SK-N-SH (cell line): ENCODE results near the gene ZDHHC16. TPM values are rescaled to one million over a fixed set of nuclear protein-coding genes. Genes with fewer than 3 reads are reported as not detected.
"Not testable (repeated sequence)": the region's sequence is repeated elsewhere in the genome, so short reads cannot be mapped to it uniquely, and the experiment has no call there.

Experiments
- CTCF ChIA-PET: fragments of 300-600, 350-600 bp; formaldehyde crosslinking; extraction: SDS; loops from one replicate; lab custom pipeline; 2021; lab: Yijun Ruan, JAX
- POLR2A ChIA-PET: fragments of 350-600 bp; sonication (Branson Sonifier 250); formaldehyde crosslinking; extraction: SDS; loops from one replicate; lab custom pipeline; 2020; ENCODE audit warnings: antibody characterized with exemption, inconsistent platforms; lab: Yijun Ruan, JAX
- DNase-seq: peaks from one replicate; pipeline ENCODE4 v3.0.0; 2012
- H2AFZ ChIP-seq: fragments of 200-600 bp; sonication (generic); 2 replicates; pipeline ENCODE4 v1.8.1; 2016; ENCODE audit warnings: antibody characterized with exemption, mild to moderate bottlenecking, low read depth
- H3F3A ChIP-seq: fragments of 200-600 bp; sonication (generic); replicated peaks from 2 replicates; pipeline ENCODE3; 2016; ENCODE audit warnings: antibody characterized with exemption, mild to moderate bottlenecking; ENCODE audit not compliant: insufficient read depth
- H3K27ac ChIP-seq, 2 experiments: fragments of 200-500 bp in 1 of 2; fragments of 200-600 bp in 1 of 2; sonication (Bioruptor generic) in 1 of 2; sonication (generic), shearing (Covaris generic) in 1 of 2; 2 replicates each; pipeline versions ENCODE4 v1.5.1 to v1.6.1; 2014 to 2016; ENCODE audit warnings: low read depth in 2 of 2, inconsistent platforms in 1 of 2, low read length in 1 of 2, mild to moderate bottlenecking in 1 of 2, mixed read lengths in 1 of 2
- H3K27me3 ChIP-seq: fragments of 200-600 bp; sonication (generic), shearing (Covaris generic); 2 replicates; pipeline ENCODE4 v1.6.1; 2016; ENCODE audit warnings: mixed run types; ENCODE audit not compliant: insufficient read depth
- H3K36me3 ChIP-seq, 2 experiments: fragments of 200-500 bp in 1 of 2; fragments of 200-600 bp in 1 of 2; sonication (Bioruptor generic) in 1 of 2; sonication (generic) in 1 of 2; replicated peaks in 1 of 2; 2 replicates each; pipeline versions ENCODE3 to v1.5.1; 2014 to 2016; ENCODE audit warnings: low read length in 1 of 2, mild to moderate bottlenecking in 1 of 2; ENCODE audit not compliant: insufficient read depth in 2 of 2, control insufficient read depth in 1 of 2
- H3K4me1 ChIP-seq, 2 experiments: fragments of 200-500 bp in 1 of 2; fragments of 200-600 bp in 1 of 2; sonication (Bioruptor generic) in 1 of 2; sonication (generic), shearing (Covaris generic) in 1 of 2; 2 replicates each; pipeline versions ENCODE4 v1.5.1 to v1.6.1; 2014 to 2016; ENCODE audit warnings: low read depth in 1 of 2, low read length in 1 of 2, mixed run types in 1 of 2; ENCODE audit not compliant: insufficient read depth in 2 of 2, control insufficient read depth in 1 of 2
- H3K4me2 ChIP-seq: fragments of 200-600 bp; sonication (generic), shearing (Covaris generic); 2 replicates; pipeline ENCODE4 v1.6.1; 2017; ENCODE audit warnings: mixed run types
- H3K4me3 ChIP-seq, 2 experiments: fragments of 200-500 bp in 1 of 2; fragments of 200-600 bp in 1 of 2; sonication (Bioruptor generic) in 1 of 2; sonication (generic), shearing (Covaris generic) in 1 of 2; 2 replicates each; pipeline versions ENCODE4 v1.5.1 to v1.8.1; 2014 to 2016; ENCODE audit warnings: low read depth in 2 of 2, inconsistent platforms in 1 of 2, low read length in 1 of 2, mild to moderate bottlenecking in 1 of 2, mixed read lengths in 1 of 2, moderate library complexity in 1 of 2
- H3K79me2 ChIP-seq: fragments of 200-600 bp; sonication (generic); 2 replicates; pipeline ENCODE4 v1.8.1; 2017; ENCODE audit warnings: mild to moderate bottlenecking; ENCODE audit not compliant: insufficient read depth
- H3K9ac ChIP-seq: fragments of 200-600 bp; sonication (generic); 2 replicates; pipeline ENCODE4 v1.6.1; 2017; ENCODE audit warnings: mixed run types
- H3K9me2 ChIP-seq: fragments of 200-600 bp; sonication (generic); 2 replicates; pipeline ENCODE4 v1.6.1; 2017; ENCODE audit warnings: mixed run types
- H3K9me3 ChIP-seq: fragments of 200-600 bp; sonication (generic); 2 replicates; pipeline ENCODE4 v1.6.1; 2017; ENCODE audit warnings: mixed run types, mild to moderate bottlenecking, moderate library complexity
- H4K20me1 ChIP-seq: fragments of 200-600 bp; sonication (generic); 2 replicates; pipeline ENCODE4 v1.6.1; 2017; ENCODE audit warnings: mild to moderate bottlenecking, mixed run types; ENCODE audit not compliant: insufficient read depth
- GATA2 ChIP-seq: sonication (generic); formaldehyde crosslinking; IDR thresholded peaks from 2 replicates; pipeline ENCODE4 v1.5.0; 2020; ENCODE audit warnings: mild to moderate bottlenecking, missing genetic modification reagents
- WGBS: methylation state at CpG from one replicate; pipeline ENCODE4 v1.1.6; 2017; ENCODE audit warnings: low lambda C conversion rate; 5-methylcytosine and 5-hydroxymethylcytosine counted together
- polyA plus RNA-seq, 3 experiments: library from polyadenylated mRNA; depleted of rRNA; stranded (reverse); fragments of >200 nt; gene quantifications; 2 replicates each; pipeline ENCODE4 v1.2.3, GENCODE V29; 2012
- TF ChIP-seq, protein P1 (sequence below): IDR thresholded peaks from 2 replicates; pipeline ENCODE4 v1.4.0; 2012; ENCODE audit warnings: low read depth, borderline replicate concordance
- TF ChIP-seq, protein P2 (sequence below): fragments of 150-350 bp; IDR thresholded peaks from 2 replicates; pipeline ENCODE4 v1.6.1; 2016; ENCODE audit warnings: mild to moderate bottlenecking, low read depth, low read length

Gene ZDHHC16
- polyA plus RNA-seq, 1 of the 3 experiments (the other 2 are of a cell fraction): 71.5 TPM

DNA sequence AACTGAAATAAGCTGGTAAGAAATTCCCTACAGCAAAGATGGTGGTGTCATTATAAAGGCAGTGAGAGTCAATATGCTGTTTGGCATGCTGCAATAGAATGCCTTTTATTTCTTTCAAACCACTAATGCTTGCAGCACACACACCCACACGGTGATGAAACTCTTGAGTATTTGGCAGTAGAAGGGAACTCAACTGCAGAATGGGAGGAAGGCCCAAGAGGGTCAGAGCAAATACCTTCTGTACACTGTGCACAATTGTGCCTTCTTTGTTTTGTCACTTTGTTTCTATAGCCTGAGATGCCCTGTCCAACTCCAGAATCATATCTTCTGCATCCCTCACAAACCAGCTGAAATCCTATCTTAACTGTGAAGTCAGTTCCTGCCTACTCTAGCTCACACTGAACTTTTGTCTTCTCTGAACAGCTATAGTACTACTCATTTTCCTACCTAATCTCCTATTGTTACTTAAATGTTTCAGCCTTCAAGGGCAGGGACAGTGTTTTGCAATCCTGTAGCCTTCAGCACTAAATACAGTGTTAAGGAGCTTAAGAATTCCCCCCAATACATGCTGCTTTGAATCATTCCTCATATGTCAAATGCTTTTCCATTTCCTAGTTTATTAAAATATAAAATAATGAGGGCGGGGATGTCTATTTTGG lies 30.1 kb downstream of the ZDHHC16 start:
- Histone ChIP-seq H2AFZ (no peak overlapping the region), H3K79me2 (peaks cover 10% of the 10 kb centered on the region; the same call in 1 of the 2 replicates), H3K9ac (no peak overlapping the region), H3K4me2 (no peak overlapping the region), H3K9me3 (no peaks in the 10 kb centered on the region), H3K27ac (no peak overlapping the region), H3K4me3 (no peak overlapping the region), H4K20me1 (no peaks in the 10 kb centered on the region), H3K9me2 (no peaks in the 10 kb centered on the region), H3K4me1 (no peaks in the 10 kb centered on the region; a peak in 1 of 4 replicates), H3K27me3 (no peaks in the 10 kb centered on the region), H3F3A (peaks cover 7% of the 10 kb centered on the region), H3K36me3 (peaks cover 64 to 66% of the 10 kb centered on the region in 2 experiments)
- no peak for DNase-seq
- no peak for TF ChIP-seq GATA2 (CRISPR knock-in tag)
- ChIA-PET CTCF (interaction anchor here (1.1 to 4.2 kb wide), 5 partner anchors 9 to 133 kb away, joined by 3 to 24 read pairs (median 7); no protein-coding TSS in a partner anchor), POLR2A (no interaction called here)
- 92% methylated on average over 2 of the region's 2 CpGs for WGBS

DNA sequence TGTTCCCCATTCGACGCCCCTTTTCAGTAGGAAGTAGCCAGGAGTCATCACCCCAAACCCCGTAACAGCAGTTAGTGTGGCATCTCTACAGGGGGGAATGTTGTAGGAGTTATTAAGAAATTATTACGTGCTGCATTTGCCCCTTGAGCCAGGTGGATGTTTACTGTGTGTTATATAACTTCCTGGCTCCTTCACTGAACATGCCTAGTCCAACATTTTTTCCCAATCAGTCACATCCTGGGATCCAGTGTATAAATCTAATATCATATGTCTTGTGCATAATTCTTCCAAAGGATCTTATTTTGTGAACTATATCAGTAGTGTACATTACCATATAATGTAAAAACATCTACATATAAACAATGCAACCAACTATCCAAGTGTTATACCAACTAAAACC lies 33.4 kb downstream of the ZDHHC16 start:
- H3K27me3 ChIP-seq, H3K4me1 ChIP-seq, H3F3A ChIP-seq, DNase-seq, H4K20me1 ChIP-seq, POLR2A ChIA-PET, H3K9me2 ChIP-seq, H3K9me3 ChIP-seq, H3K9ac ChIP-seq, H2AFZ ChIP-seq, H3K4me2 ChIP-seq, H3K4me3 ChIP-seq, CTCF ChIA-PET, H3K27ac ChIP-seq: not testable (repeated sequence)
- H3K36me3 ChIP-seq: peaks cover 62 to 70% of the 10 kb centered on the region in 2 experiments
- 91% methylated on average over 4 of the region's 4 CpGs for whole genome bisulfite sequencing
- H3K79me2 ChIP-seq: peaks cover 40% of the 10 kb centered on the region

DNA sequence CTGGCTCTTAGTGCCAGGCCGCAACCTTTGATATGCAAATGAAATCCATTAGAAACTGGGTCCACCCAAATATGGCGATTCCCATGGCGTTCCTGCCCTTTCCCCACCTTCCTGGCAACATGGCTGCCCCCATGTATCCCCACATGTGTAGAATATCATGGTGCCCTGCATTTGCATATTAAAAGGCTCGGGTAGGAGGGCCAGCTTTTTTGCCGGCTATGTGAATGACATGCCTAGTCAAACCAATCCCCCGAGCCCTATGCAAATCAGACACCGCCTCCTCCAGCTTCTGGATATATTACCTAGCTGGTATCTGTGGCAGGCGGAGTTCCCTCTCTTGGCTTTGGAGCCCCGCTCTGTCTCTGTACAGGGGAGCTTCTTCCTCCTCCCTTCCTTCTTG lies 34.0 kb downstream of the ZDHHC16 start:
- 89% methylated on average over 9 of the region's 9 CpGs for WGBS
- Histone ChIP-seq H4K20me1 (peaks cover 15% of the 10 kb centered on the region; the same call in 1 of the 2 replicates), H3K9ac (no peak overlapping the region), H3K9me2 (no peaks in the 10 kb centered on the region), H3K27ac (no peak overlapping the region), H3K27me3 (no peaks in the 10 kb centered on the region), H2AFZ (no peak overlapping the region), H3K79me2 (peaks cover 42% of the 10 kb centered on the region), H3K4me2 (no peak overlapping the region), H3F3A (peaks cover 8% of the 10 kb centered on the region), H3K4me1 (no peaks in the 10 kb centered on the region; a peak in 1 of 4 replicates), H3K9me3 (no peaks in the 10 kb centered on the region), H3K4me3 (no peak overlapping the region), H3K36me3 (peaks cover 57 to 65% of the 10 kb centered on the region in 2 experiments)
- TF ChIP-seq, protein P1, sequence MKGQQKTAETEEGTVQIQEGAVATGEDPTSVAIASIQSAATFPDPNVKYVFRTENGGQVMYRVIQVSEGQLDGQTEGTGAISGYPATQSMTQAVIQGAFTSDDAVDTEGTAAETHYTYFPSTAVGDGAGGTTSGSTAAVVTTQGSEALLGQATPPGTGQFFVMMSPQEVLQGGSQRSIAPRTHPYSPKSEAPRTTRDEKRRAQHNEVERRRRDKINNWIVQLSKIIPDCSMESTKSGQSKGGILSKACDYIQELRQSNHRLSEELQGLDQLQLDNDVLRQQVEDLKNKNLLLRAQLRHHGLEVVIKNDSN: no peak
- TF ChIP-seq, protein P2, sequence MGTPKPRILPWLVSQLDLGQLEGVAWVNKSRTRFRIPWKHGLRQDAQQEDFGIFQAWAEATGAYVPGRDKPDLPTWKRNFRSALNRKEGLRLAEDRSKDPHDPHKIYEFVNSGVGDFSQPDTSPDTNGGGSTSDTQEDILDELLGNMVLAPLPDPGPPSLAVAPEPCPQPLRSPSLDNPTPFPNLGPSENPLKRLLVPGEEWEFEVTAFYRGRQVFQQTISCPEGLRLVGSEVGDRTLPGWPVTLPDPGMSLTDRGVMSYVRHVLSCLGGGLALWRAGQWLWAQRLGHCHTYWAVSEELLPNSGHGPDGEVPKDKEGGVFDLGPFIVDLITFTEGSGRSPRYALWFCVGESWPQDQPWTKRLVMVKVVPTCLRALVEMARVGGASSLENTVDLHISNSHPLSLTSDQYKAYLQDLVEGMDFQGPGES: no peak
- no peak for DNase-seq
- ChIA-PET POLR2A (no interaction called here), CTCF (interaction anchor here (1.8 kb wide), 1 partner anchor 74 kb away, joined by 6 read pairs; no protein-coding TSS in a partner anchor)
